VCaP (cell line): ENCODE data around the gene LMNA.
A peak's percentile ranks its signal among the peaks of the same experiment; 100 is the strongest.

Experiments used
- H3K27ac ChIP-seq: fragments of 450-650 bp; 2 replicates; pipeline ENCODE4 v1.5.1; 2017
- TF ChIP-seq, protein P1 (sequence below): fragments of 450-650 bp; conservative IDR thresholded peaks from 2 replicates; pipeline ENCODE4 v1.5.1; 2017; ENCODE audit warnings: mild to moderate bottlenecking, moderate library complexity

The LMNA gene

DNA sequence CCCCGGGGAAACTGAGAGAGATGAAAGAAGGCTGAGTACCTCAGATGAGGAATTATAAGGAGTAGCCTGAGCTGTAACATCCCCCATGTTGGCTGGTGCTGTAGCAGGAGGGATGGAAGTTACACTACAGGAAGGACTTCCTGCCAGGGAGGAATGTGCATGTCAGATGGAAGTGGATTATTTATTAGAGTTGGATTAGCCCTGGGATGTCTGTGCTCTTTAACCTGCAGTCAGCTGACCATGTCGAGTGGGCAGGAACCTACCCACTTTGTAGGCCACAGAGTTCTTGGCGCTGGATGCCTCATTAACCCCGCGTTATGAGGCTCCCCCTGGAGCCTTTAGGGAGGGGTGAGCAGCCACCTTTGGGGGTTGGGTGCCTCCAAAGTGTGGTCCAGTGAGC is 38.1 kb downstream of the LMNA start:
- H3K27ac ChIP-seq, result peak overlapping the region; percentile 86
- TF ChIP-seq, protein P1, sequence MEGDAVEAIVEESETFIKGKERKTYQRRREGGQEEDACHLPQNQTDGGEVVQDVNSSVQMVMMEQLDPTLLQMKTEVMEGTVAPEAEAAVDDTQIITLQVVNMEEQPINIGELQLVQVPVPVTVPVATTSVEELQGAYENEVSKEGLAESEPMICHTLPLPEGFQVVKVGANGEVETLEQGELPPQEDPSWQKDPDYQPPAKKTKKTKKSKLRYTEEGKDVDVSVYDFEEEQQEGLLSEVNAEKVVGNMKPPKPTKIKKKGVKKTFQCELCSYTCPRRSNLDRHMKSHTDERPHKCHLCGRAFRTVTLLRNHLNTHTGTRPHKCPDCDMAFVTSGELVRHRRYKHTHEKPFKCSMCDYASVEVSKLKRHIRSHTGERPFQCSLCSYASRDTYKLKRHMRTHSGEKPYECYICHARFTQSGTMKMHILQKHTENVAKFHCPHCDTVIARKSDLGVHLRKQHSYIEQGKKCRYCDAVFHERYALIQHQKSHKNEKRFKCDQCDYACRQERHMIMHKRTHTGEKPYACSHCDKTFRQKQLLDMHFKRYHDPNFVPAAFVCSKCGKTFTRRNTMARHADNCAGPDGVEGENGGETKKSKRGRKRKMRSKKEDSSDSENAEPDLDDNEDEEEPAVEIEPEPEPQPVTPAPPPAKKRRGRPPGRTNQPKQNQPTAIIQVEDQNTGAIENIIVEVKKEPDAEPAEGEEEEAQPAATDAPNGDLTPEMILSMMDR, result no peak

DNA sequence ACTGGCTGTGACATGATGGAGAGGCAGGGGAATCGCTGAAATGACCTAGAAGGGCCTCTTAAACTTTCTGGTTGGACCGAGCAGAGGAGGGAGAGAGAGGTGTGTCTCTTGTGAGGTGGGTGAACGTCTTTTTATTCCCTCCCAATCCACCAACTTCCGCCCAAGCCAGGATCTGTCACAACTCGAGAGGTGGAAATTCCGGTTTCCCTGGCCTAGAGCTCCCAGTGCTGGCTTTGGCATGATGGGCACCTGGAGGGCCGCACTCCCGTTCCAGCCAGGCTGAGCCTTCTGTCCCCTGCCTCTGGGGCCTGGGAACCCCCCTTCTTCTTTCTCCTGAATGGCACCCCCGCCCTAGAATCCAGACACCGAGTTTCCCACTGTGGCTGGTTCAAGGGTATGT is 38.9 kb downstream of the LMNA start, which contains the start of gene SEMA4A:
SEMA4A (plus strand) TSS at position 224 of the 400 bp plus-strand sequence. CDS start 994 bp downstream, outside the sequence.
- peak within 1 kb of the TSS; percentile 86 for H3K27ac ChIP-seq
- TF ChIP-seq, protein P1, result no peak

DNA sequence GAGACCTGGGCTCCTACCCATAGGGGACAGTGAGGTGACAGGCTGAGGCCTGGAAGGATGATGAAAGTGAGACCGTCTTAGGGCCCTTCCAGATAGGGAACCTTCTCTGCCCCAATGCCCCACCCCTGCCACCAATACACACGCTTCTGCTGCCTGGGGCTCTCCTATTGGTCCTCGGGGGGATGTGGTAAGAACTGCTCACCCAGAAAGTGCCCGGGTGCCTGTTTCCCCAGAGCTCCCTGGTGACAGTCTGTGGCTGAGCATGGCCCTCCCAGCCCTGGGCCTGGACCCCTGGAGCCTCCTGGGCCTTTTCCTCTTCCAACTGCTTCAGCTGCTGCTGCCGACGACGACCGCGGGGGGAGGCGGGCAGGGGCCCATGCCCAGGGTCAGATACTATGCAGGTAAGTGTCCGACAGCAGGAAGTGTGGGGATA is 39.8 kb downstream of the LMNA start:
- peak overlapping the region; percentile 86 for H3K27ac ChIP-seq
- TF ChIP-seq, protein P1, result no peak

DNA sequence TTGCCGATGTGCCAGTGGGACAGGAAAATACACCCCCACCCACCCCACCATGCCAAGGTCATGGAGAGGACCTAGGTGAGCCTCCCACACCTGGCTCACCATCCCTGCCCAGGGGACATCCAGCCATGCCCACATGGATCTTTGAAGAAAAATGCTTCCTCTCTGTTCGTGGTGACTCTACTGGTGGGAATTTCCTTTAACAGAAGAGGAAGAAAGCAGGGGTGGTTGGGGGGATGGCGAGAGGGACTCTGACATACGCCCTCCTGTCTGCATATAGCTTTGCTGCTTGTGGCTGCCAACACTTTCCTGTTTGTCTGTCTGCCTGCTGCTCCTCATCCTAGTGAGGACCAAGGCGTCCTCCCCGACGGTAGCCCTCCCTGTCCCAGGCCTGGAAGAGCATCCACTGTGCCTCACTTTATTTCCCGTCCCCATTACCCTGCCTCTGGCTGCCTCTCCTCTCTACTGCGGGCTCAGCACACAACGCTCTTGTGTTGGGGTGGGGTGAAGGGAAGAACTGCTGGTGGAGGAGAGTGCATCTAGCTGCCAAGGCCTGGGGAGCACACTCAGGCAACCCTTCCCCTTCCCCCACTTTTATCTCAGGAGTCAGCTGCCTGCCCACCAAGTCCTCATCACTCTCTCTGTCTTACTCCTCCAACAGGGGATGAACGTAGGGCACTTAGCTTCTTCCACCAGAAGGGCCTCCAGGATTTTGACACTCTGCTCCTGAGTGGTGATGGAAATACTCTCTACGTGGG is 41.4 kb downstream of the LMNA start:
- TF ChIP-seq, protein P1, result no peak
- H3K27ac ChIP-seq, result no peak overlapping the region

DNA sequence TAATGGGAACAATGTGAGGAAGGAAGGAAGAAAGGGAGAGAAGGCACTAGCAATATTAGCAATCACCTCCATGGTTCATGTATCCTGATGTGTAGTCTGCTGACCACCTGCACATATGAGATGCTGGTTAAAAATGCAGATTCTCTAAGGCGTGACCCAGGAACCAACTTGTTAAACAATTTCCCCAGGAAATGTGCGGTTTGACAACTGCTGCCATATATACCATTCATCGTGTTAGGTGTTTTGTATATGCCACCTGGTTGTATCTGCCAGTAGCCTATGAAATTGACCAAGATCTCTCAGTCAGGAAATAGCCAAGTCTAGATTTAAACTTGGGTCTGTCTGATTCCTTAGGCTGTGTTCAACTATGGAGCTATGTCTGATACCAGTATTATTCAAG is 43.0 kb downstream of the LMNA start:
- TF ChIP-seq, protein P1, result no peak
- H3K27ac ChIP-seq, result no peak overlapping the region

DNA sequence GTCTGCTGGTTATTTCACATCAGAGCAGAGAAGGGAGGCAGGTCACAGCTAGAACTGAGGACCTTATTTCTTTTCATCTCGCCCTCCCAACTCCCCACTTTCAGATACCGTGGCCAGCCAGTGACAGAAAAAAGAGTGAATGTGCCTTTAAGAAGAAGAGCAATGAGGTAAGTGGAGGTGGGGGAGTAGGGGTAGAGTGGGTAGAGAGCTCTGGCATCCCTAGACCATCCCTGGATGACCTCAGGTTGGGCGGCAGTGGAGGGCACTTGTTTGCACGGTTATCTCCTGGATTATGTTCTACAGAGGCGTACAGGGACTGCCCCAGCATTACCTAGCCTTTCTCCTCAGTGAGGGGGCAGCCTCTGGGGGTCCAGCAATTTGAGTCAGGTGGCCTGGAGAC is 43.5 kb downstream of the LMNA start:
- no peak overlapping the region for H3K27ac ChIP-seq
- TF ChIP-seq, protein P1, result no peak

DNA sequence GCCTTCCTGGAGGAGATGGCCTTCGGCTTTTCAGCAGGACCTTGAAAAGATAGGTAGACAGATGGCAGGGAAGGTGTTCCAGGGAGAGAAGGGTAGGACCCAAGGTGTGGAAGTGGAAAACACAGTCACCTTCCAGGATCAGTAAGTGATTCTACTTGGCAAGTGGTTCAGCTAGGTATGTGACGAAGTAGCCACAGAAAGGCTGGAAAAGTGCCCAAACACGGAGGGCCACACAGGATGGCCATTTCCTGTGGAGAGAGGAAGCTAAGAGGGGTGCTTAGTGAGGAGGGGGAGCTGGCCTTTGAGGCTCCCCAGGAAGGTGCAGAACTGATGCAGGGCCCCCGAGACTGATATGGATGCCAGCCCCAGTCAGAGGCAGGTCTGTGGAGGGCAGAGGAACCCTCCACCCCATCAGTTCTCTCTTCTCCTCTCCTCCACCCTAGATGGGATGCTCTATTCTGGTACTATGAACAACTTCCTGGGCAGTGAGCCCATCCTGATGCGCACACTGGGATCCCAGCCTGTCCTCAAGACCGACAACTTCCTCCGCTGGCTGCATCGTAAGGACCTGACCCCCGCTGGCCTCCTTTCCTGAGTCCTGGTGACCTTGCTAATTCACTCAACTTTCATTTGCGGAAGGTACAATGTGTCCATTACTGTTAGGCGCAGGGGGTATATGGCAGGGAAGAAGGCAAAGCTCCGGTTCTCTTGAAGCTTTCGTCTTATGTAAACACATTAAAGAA is 45.7 kb downstream of the LMNA start:
- TF ChIP-seq, protein P1, result no peak
- no peak overlapping the region for H3K27ac ChIP-seq
